Measurements from ENCODE around the gene APOL6. TPM values are rescaled to one million over a fixed set of nuclear protein-coding genes. Genes with fewer than 3 reads are reported as not detected.
"Not testable (repeated sequence)": the region's sequence is repeated elsewhere in the genome, so short reads cannot be mapped to it uniquely, and the experiment has no call there.

APOL6 gene
- total RNA-seq, 2 experiments from 2014 or later = 34.3 to 35.5 TPM

GRCh38 chr22:35697142-35697541 lies 48.9 kb downstream of the APOL6 start:
- ChIA-PET POLR2A (no interaction called here), CTCF (no interaction called here)
- ATAC-seq = peak; percentile 70
- Mint-ChIP-seq H3K4me3 (no peak overlapping the region), H3K27me3 (peaks cover 4% of the 10 kb centered on the region), H3K9me3 (ENCODE audit: low read depth) (no peaks in the 10 kb centered on the region), H3K36me3 (ENCODE audit: low read depth) (no peaks in the 10 kb centered on the region), H3K4me1 (no peaks in the 10 kb centered on the region), H3K27ac (no peak overlapping the region)
- intact Hi-C loops (cut with DNase I, micrococcal nuclease) = loop anchor here in 1 of 2 experiments (1.0 kb wide), 1 partner anchor 49 kb away; the partner anchor contains the start of gene APOL6
- peak; percentile 76 for DNase-seq

GRCh38 chr22:35699852-35700251 lies 51.6 kb downstream of the APOL6 start:
- POLR2A ChIA-PET; ATAC-seq; H3K4me3 Mint-ChIP-seq; H3K4me1 Mint-ChIP-seq; H3K27me3 Mint-ChIP-seq; H3K9me3 Mint-ChIP-seq (ENCODE audit: low read depth); intact Hi-C loops (cut with DNase I, micrococcal nuclease); CTCF ChIA-PET; H3K27ac Mint-ChIP-seq; H3K36me3 Mint-ChIP-seq (ENCODE audit: low read depth): not testable (repeated sequence)
- DNase-seq = peak; percentile 14

- POLR2A ChIA-PET = no interaction called here
- intact Hi-C loops (cut with DNase I, micrococcal nuclease) = no loop called here
These were observed 55.8 kb downstream of the APOL6 start for GRCh38 chr22:35703861-35704584.

GRCh38 chr22:35705141-35705540 lies 56.9 kb downstream of the APOL6 start:
- POLR2A ChIA-PET = no interaction called here
- no peak overlapping the region for H3K4me3 Mint-ChIP-seq
- no peaks in the 10 kb centered on the region for H3K4me1 Mint-ChIP-seq
- ATAC-seq (no peak), DNase-seq (no peak)
- no peak overlapping the region for H3K27ac Mint-ChIP-seq
- H3K9me3 Mint-ChIP-seq (ENCODE audit: low read depth) = no peaks in the 10 kb centered on the region
- no peaks in the 10 kb centered on the region for H3K36me3 Mint-ChIP-seq (ENCODE audit: low read depth)
- no peaks in the 10 kb centered on the region for H3K27me3 Mint-ChIP-seq
- CTCF ChIA-PET = no interaction called here
- intact Hi-C loops (cut with DNase I, micrococcal nuclease) = no loop called here

More at GRCh38 chr22:35703861-35704584, 55.8 kb downstream of the APOL6 start:
- Mint-ChIP-seq H3K4me3 (no peak overlapping the region), H3K36me3 (ENCODE audit: low read depth) (no peaks in the 10 kb centered on the region), H3K4me1 (no peaks in the 10 kb centered on the region), H3K9me3 (ENCODE audit: low read depth) (no peaks in the 10 kb centered on the region), H3K27me3 (no peaks in the 10 kb centered on the region), H3K27ac (no peak overlapping the region)
- no peak for DNase-seq
- CTCF ChIA-PET = no interaction called here
- no peak for ATAC-seq

- ATAC-seq = no peak
- Mint-ChIP-seq H3K9me3 (ENCODE audit: low read depth) (peaks cover 5% of the 10 kb centered on the region), H3K4me1 (no peaks in the 10 kb centered on the region), H3K4me3 (no peak overlapping the region), H3K27me3 (peaks cover 2% of the 10 kb centered on the region), H3K36me3 (ENCODE audit: low read depth) (no peaks in the 10 kb centered on the region), H3K27ac (no peak overlapping the region)
- CTCF ChIA-PET = no interaction called here
- POLR2A ChIA-PET = no interaction called here
- no peak for DNase-seq
- intact Hi-C loops (cut with DNase I, micrococcal nuclease) = no loop called here
These were observed 60.2 kb downstream of the APOL6 start for GRCh38 chr22:35708453-35708852.

GRCh38 chr22:35708917-35709316 lies 60.7 kb downstream of the APOL6 start:
- Mint-ChIP-seq H3K27ac (no peak overlapping the region), H3K27me3 (peaks cover 2% of the 10 kb centered on the region), H3K4me3 (no peak overlapping the region), H3K36me3 (ENCODE audit: low read depth) (no peaks in the 10 kb centered on the region), H3K9me3 (ENCODE audit: low read depth) (peaks cover 5% of the 10 kb centered on the region), H3K4me1 (no peaks in the 10 kb centered on the region)
- ATAC-seq (no peak), DNase-seq (no peak)
- intact Hi-C loops (cut with DNase I, micrococcal nuclease) = no loop called here
- POLR2A ChIA-PET = no interaction called here
- CTCF ChIA-PET = no interaction called here

- DNase-seq (no peak), ATAC-seq (no peak)
- no peaks in the 10 kb centered on the region for H3K36me3 Mint-ChIP-seq (ENCODE audit: low read depth)
- peaks cover 5% of the 10 kb centered on the region for H3K9me3 Mint-ChIP-seq (ENCODE audit: low read depth)
- H3K27ac Mint-ChIP-seq = no peak overlapping the region
- POLR2A ChIA-PET = no interaction called here
- H3K4me3 Mint-ChIP-seq = no peak overlapping the region
- no peaks in the 10 kb centered on the region for H3K4me1 Mint-ChIP-seq
- peaks cover 2% of the 10 kb centered on the region for H3K27me3 Mint-ChIP-seq
- intact Hi-C loops (cut with DNase I, micrococcal nuclease) = no loop called here
- CTCF ChIA-PET = no interaction called here
These were observed 63.1 kb downstream of the APOL6 start for GRCh38 chr22:35711336-35711735.

- H3K27me3 Mint-ChIP-seq = peaks cover 2% of the 10 kb centered on the region
- H3K9me3 Mint-ChIP-seq (ENCODE audit: low read depth) = peaks cover 5% of the 10 kb centered on the region
- ATAC-seq (no peak), DNase-seq (no peak)
- no peaks in the 10 kb centered on the region for H3K4me1 Mint-ChIP-seq
- ChIA-PET CTCF (interaction anchor here (0.9 kb wide), 1 partner anchor 467 kb away, joined by 3 read pairs; no protein-coding TSS in a partner anchor), POLR2A (no interaction called here)
- intact Hi-C loops (cut with DNase I, micrococcal nuclease) = no loop called here
- no peak overlapping the region for H3K27ac Mint-ChIP-seq
- H3K4me3 Mint-ChIP-seq = no peak overlapping the region
- no peaks in the 10 kb centered on the region for H3K36me3 Mint-ChIP-seq (ENCODE audit: low read depth)
These were observed 64.4 kb downstream of the APOL6 start for GRCh38 chr22:35712672-35713071.

- ChIA-PET CTCF (no interaction called here), POLR2A (no interaction called here)
- Mint-ChIP-seq H3K27ac (no peak within 1 kb of the TSS), H3K9me3 (ENCODE audit: low read depth) (peaks cover 5% of the 10 kb centered on the region), H3K4me1 (no peaks in the 10 kb centered on the region), H3K4me3 (no peak within 1 kb of the TSS), H3K36me3 (ENCODE audit: low read depth) (no peaks in the 10 kb centered on the region), H3K27me3 (peaks cover 2% of the 10 kb centered on the region)
- ATAC-seq = no peak
- no peak for DNase-seq
- intact Hi-C loops (cut with DNase I, micrococcal nuclease) = no loop called here
These were observed 69.3 kb downstream of the APOL6 start, which contains the start of gene APOL5 for GRCh38 chr22:35717572-35717971. Gene APOL5 (plus strand): TSS chr22:35717872. CDS start chr22:35717872, 0 bp downstream.

Other genes with a start within 250 kb of the APOL6 start
- gene MCM5, start 248.3 kb upstream of the APOL6 start, total RNA-seq = 100 to 1,000 TPM; 291 to 382 TPM
- under 1 TPM; 0.09 TPM for gene RASD2, start 107.6 kb upstream of the APOL6 start, total RNA-seq
- gene MB, start 31.1 kb upstream of the APOL6 start, total RNA-seq = not detected
- not detected for gene APOL5, start 69.4 kb downstream of the APOL6 start, total RNA-seq